NCI-H82 (cell line): ENCODE data around the gene GRIN2D.

Source experiments
- DNase-seq: peaks from one replicate; lab custom pipeline; 2025; lab: John Stamatoyannopoulos, UW

The GRIN2D gene

GRCh38 chr19:48393559-48394330 lies at the start of gene GRIN2D:
GRIN2D (plus strand) TSS chr19:48393668; CDS start chr19:48398393, 4,725 bp downstream.
- peak; percentile 89 for DNase-seq

- peak; percentile 88 for DNase-seq
These were observed 48.6 kb upstream of the GRIN2D start for GRCh38 chr19:48344892-48345291.

DNA sequence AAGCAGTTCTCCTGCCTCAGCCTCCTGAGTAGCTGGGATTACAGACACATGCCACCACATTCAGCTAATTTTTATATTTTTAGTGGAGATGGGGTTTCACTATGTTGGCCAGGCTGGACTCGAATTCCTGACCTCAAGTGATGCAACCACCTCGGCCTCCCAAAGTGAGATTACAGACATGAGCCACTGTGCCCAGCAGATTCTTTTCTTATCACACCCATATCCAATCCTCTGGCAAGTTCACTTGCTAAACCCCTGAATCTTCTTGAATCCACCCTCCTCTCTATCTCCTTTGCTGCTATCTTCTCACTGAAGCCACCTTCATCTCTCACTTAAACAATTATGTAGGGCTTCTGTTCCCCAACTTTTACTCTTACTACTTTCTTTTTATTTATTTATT lies 47.3 kb upstream of the GRIN2D start:
- no peak for DNase-seq

DNA sequence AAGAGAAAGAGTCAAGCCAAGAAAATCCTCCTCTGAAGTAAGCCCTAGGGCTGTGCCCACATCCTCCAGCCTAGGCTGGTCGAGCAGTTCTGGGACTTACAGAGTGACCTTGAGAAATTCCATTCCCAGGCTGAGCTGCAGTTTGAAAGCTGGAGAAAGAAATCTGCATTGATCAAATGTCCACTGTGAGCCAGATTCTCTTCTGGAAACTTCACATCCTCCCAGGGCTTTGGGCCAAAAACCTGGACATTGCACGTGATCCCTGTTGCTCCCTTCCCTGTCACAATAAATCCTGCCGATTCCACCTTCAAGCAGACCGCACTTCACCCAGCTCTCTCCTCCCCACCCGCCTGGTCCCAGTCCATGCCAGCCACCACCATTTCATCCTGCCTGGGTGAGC lies 45.4 kb upstream of the GRIN2D start:
- no peak for DNase-seq

DNA sequence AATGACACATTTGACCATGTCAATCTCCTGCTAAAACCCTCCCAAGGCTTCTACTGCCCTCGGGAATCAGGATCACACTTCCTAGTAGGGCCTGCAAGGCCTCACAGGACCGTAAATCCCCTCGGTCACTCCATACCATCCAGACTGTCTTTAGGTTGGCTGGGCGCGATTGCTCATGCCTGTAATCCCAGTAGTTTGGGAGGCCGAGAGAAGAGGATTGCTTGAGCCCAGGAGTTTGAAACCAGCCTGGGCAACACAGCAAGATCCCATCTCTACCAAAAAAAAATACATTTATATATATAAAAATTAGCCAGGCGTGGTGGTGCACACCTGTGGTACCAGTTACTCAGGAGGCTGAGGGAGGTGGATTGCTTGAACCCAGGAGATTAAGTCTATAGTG lies 44.7 kb upstream of the GRIN2D start:
- no peak for DNase-seq

GRCh38 chr19:48350856-48351255 lies 42.6 kb upstream of the GRIN2D start:
- peak; percentile 38 for DNase-seq

- DNase-seq, result peak; percentile 87
These were observed 42.1 kb upstream of the GRIN2D start for GRCh38 chr19:48351341-48351752.

DNA sequence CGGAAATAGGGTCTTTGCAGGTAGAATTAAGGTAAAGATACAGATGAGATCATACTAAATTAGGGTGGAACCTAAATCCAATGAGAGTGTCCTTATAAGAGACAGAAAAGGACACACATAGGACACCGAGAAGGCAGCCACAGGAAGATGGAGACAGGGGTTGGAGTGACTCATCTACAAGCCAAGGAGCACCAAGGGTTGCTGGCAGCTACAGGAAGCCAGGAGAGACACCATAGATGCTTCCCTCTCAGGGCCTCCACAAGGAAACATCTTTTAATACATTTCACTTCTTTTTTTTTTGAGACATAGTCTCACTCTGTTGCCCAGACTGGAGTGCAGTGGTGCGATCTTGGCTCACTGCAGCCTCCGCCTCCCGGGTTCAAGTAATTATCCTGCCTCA lies 39.8 kb upstream of the GRIN2D start:
- no peak for DNase-seq

- DNase-seq, result no peak
These were observed 39.0 kb upstream of the GRIN2D start for GRCh38 chr19:48354332-48354992.

DNA sequence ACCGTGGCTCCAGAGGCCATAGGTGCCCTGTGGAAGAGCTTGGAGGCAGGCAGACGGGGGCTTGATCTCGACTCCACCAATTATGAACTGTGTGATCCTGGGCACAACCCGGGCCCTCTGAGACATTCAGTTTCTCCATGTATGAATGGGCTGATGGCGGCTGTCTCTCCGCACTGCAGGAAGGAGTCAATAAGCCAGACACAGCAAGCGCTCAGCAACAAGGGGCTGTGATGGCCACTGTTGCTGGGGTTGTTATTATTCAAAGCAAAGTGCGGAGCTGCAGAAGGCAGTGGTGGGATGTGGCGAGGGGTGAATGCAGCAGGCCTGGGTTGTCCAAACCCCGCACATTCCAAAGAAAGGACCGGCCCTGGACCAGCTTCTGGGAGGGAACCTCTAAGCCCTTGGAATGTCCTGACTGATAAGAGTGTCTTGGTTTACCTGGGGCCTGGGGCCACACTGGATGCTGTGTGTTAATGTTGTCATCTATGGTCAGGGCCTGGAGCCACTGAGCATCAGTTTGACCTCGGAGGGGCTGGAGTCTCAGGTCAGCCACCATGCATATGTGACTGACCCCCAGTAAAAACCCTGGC lies 38.0 kb upstream of the GRIN2D start:
- DNase-seq, result no peak

DNA sequence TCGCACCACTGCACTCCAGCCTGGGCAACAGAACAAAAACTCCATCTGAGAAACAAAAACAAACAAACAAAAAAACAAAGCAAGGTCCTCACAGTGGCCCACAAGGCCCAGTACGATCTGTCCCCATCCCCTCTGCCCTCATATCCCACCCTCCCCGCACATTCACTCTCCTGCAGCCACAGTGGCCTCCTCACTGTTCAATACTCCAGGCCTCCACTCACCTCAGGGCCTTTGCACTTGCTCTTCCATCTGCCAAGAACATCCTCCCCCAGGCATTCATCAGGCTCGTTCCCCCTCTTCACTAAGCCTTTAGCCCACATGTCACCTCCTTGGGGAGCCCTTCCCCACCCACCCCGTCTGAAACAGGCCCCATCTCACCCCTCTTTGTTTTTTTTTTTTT lies 34.3 kb upstream of the GRIN2D start:
- DNase-seq, result no peak

DNA sequence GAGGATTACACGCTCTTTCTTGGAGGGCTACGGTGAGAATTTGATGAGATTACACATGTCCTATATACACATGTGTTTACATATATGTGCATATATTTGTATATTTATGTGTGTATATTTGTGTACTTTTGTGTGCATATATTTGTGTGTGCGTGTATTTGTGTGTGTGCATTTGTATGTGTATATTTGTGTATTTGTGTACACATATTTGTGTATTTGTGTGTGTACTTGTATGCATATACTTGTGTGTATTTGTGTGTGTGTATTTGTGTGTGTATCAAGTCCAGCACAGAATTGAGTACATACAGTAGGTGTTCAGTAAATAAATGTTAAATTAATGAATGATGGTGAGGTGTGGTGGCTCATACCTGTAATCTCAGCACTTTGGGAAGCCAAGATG lies 31.6 kb upstream of the GRIN2D start:
- no peak for DNase-seq

DNA sequence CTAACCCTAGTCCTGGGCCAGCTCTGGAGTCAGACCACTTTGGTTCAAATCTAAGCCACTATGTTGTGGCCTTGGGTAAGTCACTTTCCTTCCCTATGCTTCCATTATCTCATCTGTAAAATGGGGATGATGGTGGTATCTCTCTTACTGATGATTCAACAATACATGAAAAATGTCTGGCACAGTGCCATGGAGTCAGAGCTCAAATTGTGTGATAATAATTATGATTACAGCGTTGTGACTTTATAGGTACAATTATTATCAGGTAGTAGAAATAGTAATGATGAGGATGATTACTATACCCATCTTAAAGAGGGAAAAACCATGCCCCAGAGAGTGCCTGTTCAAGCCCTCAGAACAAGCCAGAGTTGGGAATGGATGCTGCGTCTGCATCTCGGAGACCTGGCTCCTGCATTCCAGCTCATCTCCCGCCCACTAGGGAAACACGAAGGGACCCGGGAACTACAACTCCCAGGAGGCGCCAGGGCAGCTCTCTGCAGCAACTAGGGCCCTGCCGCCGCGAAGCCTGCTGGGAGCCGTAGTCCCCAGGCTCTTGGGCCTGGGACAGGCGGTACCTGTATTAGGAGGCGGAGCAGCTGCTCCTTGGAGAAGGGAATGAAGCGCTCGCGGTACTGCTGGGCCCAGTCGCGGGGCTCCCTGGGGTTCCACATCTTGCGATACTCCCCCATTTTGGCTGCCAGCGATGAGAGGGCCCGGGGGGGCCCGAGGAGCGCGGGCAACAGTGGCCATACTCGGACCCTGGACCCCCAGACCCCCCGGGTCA lies 30.6 kb upstream of the GRIN2D start:
- peak; percentile 99 for DNase-seq

- DNase-seq, result peak; percentile 71
These were observed 30.0 kb upstream of the GRIN2D start for GRCh38 chr19:48363500-48363809.

DNA sequence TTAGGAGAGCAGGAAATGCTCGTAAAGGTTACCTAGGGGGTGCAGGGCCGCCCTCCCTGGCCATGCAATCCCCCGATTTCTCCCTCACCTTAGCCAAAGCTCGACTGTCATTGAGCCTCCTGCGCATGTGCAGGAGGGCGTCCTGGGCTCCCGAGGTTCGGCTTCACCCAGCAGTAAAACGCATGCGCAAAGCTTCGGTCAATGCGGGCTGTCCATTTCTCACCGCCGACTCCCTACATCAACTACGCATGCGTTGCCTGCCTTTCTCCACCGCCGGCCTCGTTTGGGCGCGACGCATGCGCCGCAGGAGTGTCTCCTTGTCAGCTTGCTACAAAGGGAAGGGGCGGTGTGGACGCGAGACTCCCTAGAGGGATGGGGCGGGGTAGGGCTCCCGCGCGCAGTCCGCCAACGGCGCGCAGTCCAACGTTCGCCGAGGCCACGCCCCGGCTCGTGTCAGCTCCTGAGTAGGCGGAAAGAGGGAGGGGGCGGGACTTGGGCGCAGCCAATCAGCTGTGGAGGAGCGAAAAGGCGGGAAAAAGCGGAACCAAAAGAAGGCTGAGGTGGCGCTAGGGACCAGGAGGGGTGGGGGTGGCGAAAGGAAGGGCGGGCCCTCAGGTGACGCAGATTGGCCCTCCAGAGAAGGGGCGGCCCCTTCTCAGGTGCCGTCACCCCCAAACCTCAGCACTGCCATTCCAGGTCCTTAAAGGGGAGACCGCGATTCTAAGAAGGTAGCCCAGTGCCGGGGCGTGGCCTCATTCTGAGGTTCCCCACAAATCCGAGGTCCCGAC lies 29.5 kb upstream of the GRIN2D start, which contains the start of the genes SYNGR4 and TMEM143:
SYNGR4 (plus strand) TSS at position 558 of the 788 bp plus-strand sequence. CDS start 1,476 bp downstream, outside the sequence.
TMEM143 (minus strand) TSS at position 131 of the 788 bp plus-strand sequence; CDS start at position 111, 20 bp downstream.
- DNase-seq, result peak; percentile 100

- no peak for DNase-seq
These were observed 28.7 kb upstream of the GRIN2D start for GRCh38 chr19:48364598-48365348.

GRCh38 chr19:48365602-48366001 lies 27.9 kb upstream of the GRIN2D start:
- no peak for DNase-seq

DNA sequence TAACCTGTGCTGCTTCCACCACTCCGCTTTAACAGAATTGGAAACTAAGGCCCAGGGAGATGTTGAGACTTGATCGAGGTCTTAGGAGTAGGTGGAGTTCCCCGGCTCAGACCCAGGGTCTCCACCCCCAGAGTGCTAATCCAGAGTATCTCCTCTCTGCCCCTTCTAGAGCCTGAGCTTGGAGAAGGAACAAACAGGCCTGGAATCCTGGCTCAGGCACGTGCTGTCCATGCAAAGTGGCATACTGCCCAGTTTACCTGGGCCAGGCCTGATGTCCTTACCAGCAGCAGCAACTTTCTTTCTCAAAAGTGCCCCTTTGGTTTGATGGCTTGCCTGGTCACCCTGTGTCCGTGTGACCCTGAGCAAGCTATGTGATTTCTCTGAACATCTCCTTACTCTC lies 25.6 kb upstream of the GRIN2D start:
- peak; percentile 74 for DNase-seq

- DNase-seq, result peak; percentile 98
These were observed 24.5 kb upstream of the GRIN2D start for GRCh38 chr19:48368936-48369335.

DNA sequence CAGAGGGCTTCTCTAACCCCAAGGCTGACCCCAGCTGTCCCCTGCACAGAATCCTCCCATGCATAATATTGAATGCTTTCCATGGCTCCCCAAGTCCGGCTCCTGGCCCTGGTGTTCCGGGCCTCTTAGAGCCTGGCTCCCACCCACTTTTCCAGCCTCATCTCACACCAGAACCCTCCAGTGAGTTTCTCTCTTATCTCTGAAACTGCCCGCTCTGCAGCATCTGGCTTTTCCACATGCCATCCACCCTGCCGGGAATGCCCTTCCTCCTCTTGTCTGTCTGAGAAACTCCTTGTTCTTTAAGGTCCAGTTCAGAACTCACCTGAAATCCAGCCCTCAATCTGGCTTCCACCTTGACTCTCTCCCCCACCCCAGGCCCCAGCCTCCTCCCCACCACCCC lies 22.5 kb upstream of the GRIN2D start:
- DNase-seq, result peak; percentile 31

GRCh38 chr19:48371367-48371766 lies 22.1 kb upstream of the GRIN2D start:
- DNase-seq, result no peak
